IMR-90 (cell line): Measurements from ENCODE around the gene MAP2K6. TPM values are rescaled to one million over a fixed set of nuclear protein-coding genes. Genes with fewer than 3 reads are reported as not detected.

Experiments
- ATAC-seq: fragments of 200-7000 bp; cut with Tn5 transposase; 2 replicates; pipeline ENCODE4 v1.9.1; 2020; ENCODE audit warnings: low read depth, mild to moderate bottlenecking, moderate library complexity
- BruUV-seq: library from RNA; stranded (reverse); fragments of 400-500 nt; replicated peaks from 2 replicates; lab custom pipeline; 2021; lab: Mats Ljungman, UMichigan
- CTCF ChIA-PET: fragments of 300-600 bp; formaldehyde crosslinking; extraction: SDS; loops from one replicate; lab custom pipeline; 2021; ENCODE audit warnings: antibody characterized with exemption; lab: Yijun Ruan, JAX
- POLR2A ChIA-PET: fragments of 300-600 bp; sonication (Branson Sonifier 250); formaldehyde crosslinking; loops from one replicate; lab custom pipeline; 2022; ENCODE audit warnings: antibody characterized with exemption; ENCODE audit not compliant: unreplicated experiment; lab: Charles Lee
- DNase-seq: peaks from one replicate; pipeline ENCODE4 v3.0.0; 2013
- H2AFZ ChIP-seq: replicated peaks from 2 replicates; pipeline ENCODE3; 2013; ENCODE audit warnings: low read length, mild to moderate bottlenecking; ENCODE audit not compliant: poor library complexity
- H2AK5ac ChIP-seq: 2 replicates; pipeline ENCODE4 v1.6.1; 2013; ENCODE audit warnings: low read depth, low read length, inconsistent platforms
- H2AK9ac ChIP-seq: replicated peaks from 2 replicates; pipeline ENCODE3; 2013; ENCODE audit warnings: mild to moderate bottlenecking, low read depth, low read length, moderate library complexity; ENCODE audit not compliant: poor library complexity
- H2BK120ac ChIP-seq: 2 replicates; pipeline ENCODE4 v1.6.1; 2013; ENCODE audit warnings: low read depth, low read length, inconsistent platforms
- H2BK15ac ChIP-seq: 3 replicates; pipeline ENCODE4 v1.6.1; 2013; ENCODE audit warnings: low read depth, low read length, inconsistent platforms
- H2BK20ac ChIP-seq: 2 replicates; pipeline ENCODE4 v1.6.1; 2013; ENCODE audit warnings: low read depth, mild to moderate bottlenecking, inconsistent platforms, low read length, moderate library complexity
- H2BK5ac ChIP-seq: 2 replicates; pipeline ENCODE4 v1.6.1; 2013; ENCODE audit warnings: mild to moderate bottlenecking, low read depth, low read length, inconsistent platforms; ENCODE audit not compliant: poor library complexity, severe bottlenecking
- H3K14ac ChIP-seq: replicated peaks from 2 replicates; pipeline ENCODE4 v1.6.1; 2013; ENCODE audit warnings: low read depth, low read length, inconsistent platforms
- H3K18ac ChIP-seq: 2 replicates; pipeline ENCODE4 v1.6.1; 2013; ENCODE audit warnings: low read depth, low read length, control low read depth
- H3K23ac ChIP-seq: 2 replicates; pipeline ENCODE4 v1.6.1; 2013; ENCODE audit warnings: low read depth, low read length, inconsistent platforms
- H3K27ac ChIP-seq: 2 replicates; pipeline ENCODE4 v1.5.1; 2013; ENCODE audit warnings: mild to moderate bottlenecking, control low read depth, low read length; ENCODE audit not compliant: insufficient read depth
- H3K27me3 ChIP-seq: 2 replicates; pipeline ENCODE4 v1.6.1; 2013; ENCODE audit warnings: low read length; ENCODE audit not compliant: control insufficient read depth, insufficient read depth
- H3K36me3 ChIP-seq: 2 replicates; pipeline ENCODE4 v1.6.1; 2013; ENCODE audit warnings: low read length, mixed read lengths; ENCODE audit not compliant: control insufficient read depth, insufficient read depth
- H3K4ac ChIP-seq: 2 replicates; pipeline ENCODE4 v1.6.1; 2013; ENCODE audit warnings: low read depth, low read length, inconsistent platforms
- H3K4me1 ChIP-seq: 2 replicates; pipeline ENCODE4 v1.6.1; 2013; ENCODE audit warnings: low read length, mixed read lengths; ENCODE audit not compliant: control insufficient read depth, insufficient read depth
- H3K4me2 ChIP-seq: 2 replicates; pipeline ENCODE4 v1.6.1; 2013; ENCODE audit warnings: low read depth, mild to moderate bottlenecking, control low read depth, low read length, moderate library complexity
- H3K4me3 ChIP-seq: 2 replicates; pipeline ENCODE4 v1.5.1; 2013; ENCODE audit warnings: low read depth, mild to moderate bottlenecking, control low read depth, low read length, moderate library complexity; ENCODE audit not compliant: insufficient read depth
- H3K56ac ChIP-seq: 2 replicates; pipeline ENCODE4 v1.6.1; 2013; ENCODE audit warnings: low read length, inconsistent platforms; ENCODE audit not compliant: insufficient read depth; ENCODE audit errors: extremely low read depth
- H3K79me1 ChIP-seq, 2 experiments: 2 replicates each; pipeline ENCODE4 v1.6.1; 2013; ENCODE audit warnings: low read length in 2 of 2, inconsistent platforms in 1 of 2, low read depth in 1 of 2
- H3K9ac ChIP-seq: 2 replicates; pipeline ENCODE4 v1.6.1; 2013; ENCODE audit warnings: low read depth, low read length, control low read depth
- H3K9me1 ChIP-seq: 2 replicates; pipeline ENCODE4 v1.6.1; 2013; ENCODE audit warnings: low read length, inconsistent platforms; ENCODE audit not compliant: insufficient read depth
- H3K9me3 ChIP-seq: 2 replicates; pipeline ENCODE4 v1.6.1; 2013; ENCODE audit warnings: low read length; ENCODE audit not compliant: control insufficient read depth, insufficient read depth
- H4K20me1 ChIP-seq: 2 replicates; pipeline ENCODE4 v1.6.1; 2013; ENCODE audit warnings: low read length, inconsistent platforms; ENCODE audit not compliant: insufficient read depth
- H4K5ac ChIP-seq: 2 replicates; pipeline ENCODE4 v1.6.1; 2013; ENCODE audit warnings: mild to moderate bottlenecking, low read depth, low read length, control low read depth
- H4K8ac ChIP-seq, 2 experiments: 2 replicates each; pipeline ENCODE4 v1.6.1; 2013; ENCODE audit warnings: low read depth in 2 of 2, low read length in 2 of 2, control low read depth in 1 of 2, inconsistent platforms in 1 of 2
- H4K91ac ChIP-seq: 2 replicates; pipeline ENCODE4 v1.6.1; 2013; ENCODE audit warnings: low read depth, low read length, inconsistent platforms; ENCODE audit not compliant: insufficient read depth
- BHLHE40 ChIP-seq: fragments of 150-350 bp; IDR thresholded peaks from 2 replicates; pipeline ENCODE4 v1.6.1; 2016; ENCODE audit warnings: mild to moderate bottlenecking, low read depth, low read length
- CEBPB ChIP-seq: IDR thresholded peaks from 2 replicates; pipeline ENCODE4 v1.6.1; 2012; ENCODE audit warnings: low read depth, low read length, improper control_type of control experiment
- CHD1 ChIP-seq: IDR thresholded peaks from 2 replicates; pipeline ENCODE4 v1.6.1; 2012; ENCODE audit warnings: low read depth, low read length, improper control_type of control experiment
- FOS ChIP-seq: fragments of 150-350 bp; IDR thresholded peaks from 2 replicates; pipeline ENCODE4 v1.6.1; 2016; ENCODE audit warnings: low read depth, low read length
- MAZ ChIP-seq: IDR thresholded peaks from 2 replicates; pipeline ENCODE4 v1.6.1; 2012; ENCODE audit warnings: low read depth, mild to moderate bottlenecking, low read length, improper control_type of control experiment, moderate library complexity, borderline replicate concordance
- MXI1 ChIP-seq: IDR thresholded peaks from 2 replicates; pipeline ENCODE4 v1.6.1; 2012; ENCODE audit warnings: low read depth, mild to moderate bottlenecking, low read length, moderate library complexity, borderline replicate concordance
- NFE2L2 ChIP-seq: fragments of 150-350 bp; IDR thresholded peaks from 2 replicates; pipeline ENCODE4 v1.6.1; 2016; ENCODE audit warnings: low read depth, mild to moderate bottlenecking, low read length
- POLR2A ChIP-seq: IDR thresholded peaks from 2 replicates; pipeline ENCODE4 v1.6.1; 2012; ENCODE audit warnings: mild to moderate bottlenecking, low read depth, low read length
- RAD21 ChIP-seq: IDR thresholded peaks from 2 replicates; pipeline ENCODE4 v1.6.1; 2012; ENCODE audit warnings: low read length, improper control_type of control experiment
- RCOR1 ChIP-seq: IDR thresholded peaks from 2 replicates; pipeline ENCODE4 v1.6.1; 2012; ENCODE audit warnings: mild to moderate bottlenecking, low read length, improper control_type of control experiment; ENCODE audit not compliant: insufficient replicate concordance
- RFX5 ChIP-seq: IDR thresholded peaks from 2 replicates; pipeline ENCODE4 v1.8.0; 2012; ENCODE audit warnings: low read depth, mild to moderate bottlenecking, low read length, moderate library complexity
- WGBS, 2 experiments: methylation state at CpG; one replicate each; pipeline versions ENCODE4 v1.1.5 to v1.1.7; 2013; ENCODE audit warnings: missing lambda C conversion rate in 2 of 2; ENCODE audit not compliant: insufficient read length in 1 of 2; ENCODE audit errors: extremely low coverage in 2 of 2; 5-methylcytosine and 5-hydroxymethylcytosine counted together
- dilution Hi-C: fragments of 300-500 bp; cut with HindIII; formaldehyde crosslinking; loops from one replicate; pipeline ENCODE4 v1.14.3; 2018; ENCODE audit warnings: low sequenced_read_pairs; ENCODE audit not compliant: unreplicated experiment
- in situ Hi-C: fragments of 300-500 bp; cut with MboI; formaldehyde crosslinking; loops from 3 replicates; pipeline ENCODE4 v1.14.3; 2019; ENCODE audit warnings: low sequenced_read_pairs, inconsistent platforms, mixed read lengths
- intact Hi-C: fragments of 100-400 bp; cut with micrococcal nuclease; formaldehyde crosslinking; loops from 2 replicates; pipeline ENCODE4 v1.10.0; 2022
- polyA plus RNA-seq, 3 experiments: library from polyadenylated mRNA; depleted of rRNA; stranded (reverse); fragments of >200 nt; gene quantifications; 2 replicates each; pipeline ENCODE4 v1.2.3, GENCODE V29; 2012; ENCODE audit warnings: low replicate concordance in 1 of 3
- total RNA-seq: library from RNA; depleted of rRNA; stranded (reverse); fragments of >200 nt; gene quantifications from 2 replicates; pipeline ENCODE4 v1.2.3, GENCODE V29; 2012
- TF ChIP-seq, protein P1 (sequence below): conservative IDR thresholded peaks from 2 replicates; pipeline ENCODE4 v1.5.1; 2012; ENCODE audit warnings: mild to moderate bottlenecking, low read depth, low read length, improper control_type of control experiment
- TF ChIP-seq, protein P2 (sequence below): fragments of 150-350 bp; IDR thresholded peaks from 2 replicates; pipeline ENCODE4 v1.6.1; 2016; ENCODE audit warnings: low read depth, mild to moderate bottlenecking, low read length, moderate library complexity, borderline replicate concordance

MAP2K6 gene
- total and polyA plus RNA-seq, 2 of the 4 experiments (the other 2 are of a cell fraction): 2.4 to 5.7 TPM

DNA sequence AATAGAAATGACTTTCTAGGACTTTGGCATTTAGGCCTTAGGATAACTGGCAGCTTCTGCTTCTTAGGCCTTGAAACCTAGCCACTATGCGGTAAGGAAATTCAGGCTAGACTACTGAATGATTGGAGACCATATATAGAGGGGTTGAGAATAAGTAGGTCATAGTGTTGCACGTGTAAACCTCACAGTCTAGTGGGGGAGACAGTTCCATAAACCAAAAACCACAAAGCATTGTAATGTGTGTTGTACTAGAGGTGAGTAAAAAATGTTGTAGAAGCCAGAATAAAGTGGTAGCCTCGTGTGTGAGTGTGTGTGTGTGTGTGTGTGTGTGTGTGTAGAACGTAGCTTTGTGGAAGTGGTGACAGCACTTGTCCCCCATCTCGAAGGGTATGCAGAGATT lies 188.5 kb downstream of the MAP2K6 start:
- H3K4me3 ChIP-seq: no peak overlapping the region
- DNase-seq: no peak
- H2BK15ac ChIP-seq: peak overlapping the region; percentile 18; the same call in 1 of the 3 replicates
- peak overlapping the region; percentile 52; the same call in 1 of the 2 replicates for H3K27ac ChIP-seq
- no CpG with 5 or more reads among the region's 5 CpGs for WGBS, 2 experiments
- H2BK5ac ChIP-seq: peak overlapping the region; percentile 28
- no peaks in the 10 kb centered on the region for H3K27me3 ChIP-seq
- no peak overlapping the region for H3K23ac ChIP-seq
- CTCF ChIA-PET: no interaction called here
- H2AK9ac ChIP-seq: no peak overlapping the region
- peak overlapping the region; percentile 87 for H2AK5ac ChIP-seq
- BruUV-seq: no TSS peak
- H3K4me1 ChIP-seq: peaks cover 13% of the 10 kb centered on the region
- peak overlapping the region; percentile 61 for H3K14ac ChIP-seq
- TF ChIP-seq CEBPB (no peak), CHD1 (no peak), RCOR1 (no peak), RAD21 (no peak), RFX5 (no peak), POLR2A (no peak), MAZ (no peak), BHLHE40 (no peak), NFE2L2 (no peak), MXI1 (no peak), FOS (no peak)
- TF ChIP-seq, protein P1, sequence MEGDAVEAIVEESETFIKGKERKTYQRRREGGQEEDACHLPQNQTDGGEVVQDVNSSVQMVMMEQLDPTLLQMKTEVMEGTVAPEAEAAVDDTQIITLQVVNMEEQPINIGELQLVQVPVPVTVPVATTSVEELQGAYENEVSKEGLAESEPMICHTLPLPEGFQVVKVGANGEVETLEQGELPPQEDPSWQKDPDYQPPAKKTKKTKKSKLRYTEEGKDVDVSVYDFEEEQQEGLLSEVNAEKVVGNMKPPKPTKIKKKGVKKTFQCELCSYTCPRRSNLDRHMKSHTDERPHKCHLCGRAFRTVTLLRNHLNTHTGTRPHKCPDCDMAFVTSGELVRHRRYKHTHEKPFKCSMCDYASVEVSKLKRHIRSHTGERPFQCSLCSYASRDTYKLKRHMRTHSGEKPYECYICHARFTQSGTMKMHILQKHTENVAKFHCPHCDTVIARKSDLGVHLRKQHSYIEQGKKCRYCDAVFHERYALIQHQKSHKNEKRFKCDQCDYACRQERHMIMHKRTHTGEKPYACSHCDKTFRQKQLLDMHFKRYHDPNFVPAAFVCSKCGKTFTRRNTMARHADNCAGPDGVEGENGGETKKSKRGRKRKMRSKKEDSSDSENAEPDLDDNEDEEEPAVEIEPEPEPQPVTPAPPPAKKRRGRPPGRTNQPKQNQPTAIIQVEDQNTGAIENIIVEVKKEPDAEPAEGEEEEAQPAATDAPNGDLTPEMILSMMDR: no peak
- TF ChIP-seq, protein P2, sequence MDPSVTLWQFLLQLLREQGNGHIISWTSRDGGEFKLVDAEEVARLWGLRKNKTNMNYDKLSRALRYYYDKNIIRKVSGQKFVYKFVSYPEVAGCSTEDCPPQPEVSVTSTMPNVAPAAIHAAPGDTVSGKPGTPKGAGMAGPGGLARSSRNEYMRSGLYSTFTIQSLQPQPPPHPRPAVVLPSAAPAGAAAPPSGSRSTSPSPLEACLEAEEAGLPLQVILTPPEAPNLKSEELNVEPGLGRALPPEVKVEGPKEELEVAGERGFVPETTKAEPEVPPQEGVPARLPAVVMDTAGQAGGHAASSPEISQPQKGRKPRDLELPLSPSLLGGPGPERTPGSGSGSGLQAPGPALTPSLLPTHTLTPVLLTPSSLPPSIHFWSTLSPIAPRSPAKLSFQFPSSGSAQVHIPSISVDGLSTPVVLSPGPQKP: no peak
- POLR2A ChIA-PET: no interaction called here
- H3K4ac ChIP-seq: peak overlapping the region; percentile 74
- intact Hi-C loops: loop anchor here (10.0 kb wide), 1 partner anchor 952 kb away; no protein-coding TSS in a partner anchor
- in situ Hi-C loops: no loop called here
- H2BK20ac ChIP-seq: peak overlapping the region; percentile 48
- no peaks in the 10 kb centered on the region for H3K9me3 ChIP-seq
- H4K20me1 ChIP-seq: no peaks in the 10 kb centered on the region
- peak overlapping the region; percentile 95 for H3K18ac ChIP-seq
- ATAC-seq: no peak
- no peak overlapping the region for H3K56ac ChIP-seq
- peak overlapping the region in 1 of 2 experiments; percentile 81; a peak in 2 of 4 replicates for H4K8ac ChIP-seq
- dilution Hi-C loops: no loop called here
- no peak overlapping the region for H2AFZ ChIP-seq
- H2BK120ac ChIP-seq: peak overlapping the region; percentile 63
- H3K36me3 ChIP-seq: no peaks in the 10 kb centered on the region
- no peaks in the 10 kb centered on the region for H3K79me1 ChIP-seq
- H4K91ac ChIP-seq: peak overlapping the region; percentile 74
- peaks cover 7% of the 10 kb centered on the region; the same call in 1 of the 2 replicates for H3K9me1 ChIP-seq
- H3K4me2 ChIP-seq: no peak overlapping the region
- H3K9ac ChIP-seq: no peak overlapping the region
- peak overlapping the region; percentile 77 for H4K5ac ChIP-seq
